ENCODE data around the gene TMCC1. TPM values are rescaled to one million over a fixed set of nuclear protein-coding genes. Genes with fewer than 3 reads are reported as not detected.

Gene TMCC1
- total RNA-seq, 2 donors from 2014 or later: 41.0 to 51.1 TPM

DNA sequence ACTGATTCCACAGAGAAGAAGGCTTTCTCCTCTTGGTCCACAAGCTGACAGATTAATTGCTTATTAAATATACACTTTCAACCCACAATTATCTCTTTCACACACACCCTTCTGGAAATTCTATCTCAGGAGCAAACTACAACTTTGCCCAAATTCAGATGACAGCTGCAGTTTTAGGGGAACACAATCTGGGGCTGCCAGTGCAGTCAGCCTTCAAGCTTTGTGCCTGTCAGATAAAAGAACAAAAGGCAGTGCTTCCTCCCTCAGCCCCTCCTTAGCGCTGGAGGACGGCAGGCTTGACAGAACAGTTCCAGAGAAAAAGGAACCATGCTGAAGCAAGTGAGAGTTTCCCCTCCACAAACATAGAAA, 99.6 kb downstream of the TMCC1 start:
- peak; percentile 70 for DNase-seq
- no peaks in the 10 kb centered on the region for H3K9me3 ChIP-seq (ENCODE audit: control insufficient read depth, low read length)
- peak overlapping the region; percentile 68 for H3K4me3 ChIP-seq (ENCODE audit: low read length)
- Mint-ChIP-seq H3K4me3 (peak overlapping the region; percentile 44), H3K27ac (peak overlapping the region; percentile 56), H3K27me3 (ENCODE audit: insufficient read depth) (no peaks in the 10 kb centered on the region), H3K36me3 (ENCODE audit: low read depth) (peaks cover 3% of the 10 kb centered on the region), H3K9me3 (no peaks in the 10 kb centered on the region), H3K4me1 (peaks cover 29% of the 10 kb centered on the region)
- H3K27ac ChIP-seq (ENCODE audit: low read depth, low read length): peak overlapping the region; percentile 82
- H3K4me1 ChIP-seq (ENCODE audit: control insufficient read depth, insufficient read depth, low read length): peaks cover 9% of the 10 kb centered on the region
- TF ChIP-seq, protein P1, sequence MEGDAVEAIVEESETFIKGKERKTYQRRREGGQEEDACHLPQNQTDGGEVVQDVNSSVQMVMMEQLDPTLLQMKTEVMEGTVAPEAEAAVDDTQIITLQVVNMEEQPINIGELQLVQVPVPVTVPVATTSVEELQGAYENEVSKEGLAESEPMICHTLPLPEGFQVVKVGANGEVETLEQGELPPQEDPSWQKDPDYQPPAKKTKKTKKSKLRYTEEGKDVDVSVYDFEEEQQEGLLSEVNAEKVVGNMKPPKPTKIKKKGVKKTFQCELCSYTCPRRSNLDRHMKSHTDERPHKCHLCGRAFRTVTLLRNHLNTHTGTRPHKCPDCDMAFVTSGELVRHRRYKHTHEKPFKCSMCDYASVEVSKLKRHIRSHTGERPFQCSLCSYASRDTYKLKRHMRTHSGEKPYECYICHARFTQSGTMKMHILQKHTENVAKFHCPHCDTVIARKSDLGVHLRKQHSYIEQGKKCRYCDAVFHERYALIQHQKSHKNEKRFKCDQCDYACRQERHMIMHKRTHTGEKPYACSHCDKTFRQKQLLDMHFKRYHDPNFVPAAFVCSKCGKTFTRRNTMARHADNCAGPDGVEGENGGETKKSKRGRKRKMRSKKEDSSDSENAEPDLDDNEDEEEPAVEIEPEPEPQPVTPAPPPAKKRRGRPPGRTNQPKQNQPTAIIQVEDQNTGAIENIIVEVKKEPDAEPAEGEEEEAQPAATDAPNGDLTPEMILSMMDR (conservative IDR thresholded peaks at IDR 0.05): no peak
- 2% methylated on average over 2 of the region's 2 CpGs; no CpG with 5 or more reads in 1 of the 2 experiments for WGBS, 2 experiments (ENCODE audit: insufficient coverage in 1 of 2, insufficient read length in 1 of 2)
- H3K27me3 ChIP-seq (ENCODE audit: control insufficient read depth, insufficient read depth, low read length, poor library complexity, severe bottlenecking): no peaks in the 10 kb centered on the region
- H3K36me3 ChIP-seq (ENCODE audit: control insufficient read depth, insufficient read depth, low read length): peaks cover 3% of the 10 kb centered on the region
- peak overlapping the region; percentile 32 for H3K9ac ChIP-seq (ENCODE audit: extremely low read depth, low read length, poor library complexity, severe bottlenecking)

DNA sequence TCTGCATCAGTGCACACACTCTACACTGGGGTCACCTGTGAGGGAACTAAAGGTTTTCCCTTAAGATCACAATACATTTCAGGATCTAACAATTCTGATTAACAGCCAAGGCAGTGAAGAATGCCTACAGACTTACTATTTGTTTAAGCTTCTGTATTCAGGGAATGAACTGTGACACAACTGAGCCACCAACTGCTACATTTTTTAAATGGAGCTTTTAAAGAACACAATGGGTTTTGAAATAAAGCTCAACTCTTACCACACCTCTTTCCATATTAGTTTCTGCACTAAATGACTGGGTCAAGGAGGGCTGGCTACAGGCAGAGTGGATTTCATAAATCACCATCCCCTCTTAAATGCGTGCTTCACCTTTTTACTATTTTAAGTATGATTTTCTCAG, 100.2 kb downstream of the TMCC1 start:
- Mint-ChIP-seq H3K27me3 (ENCODE audit: insufficient read depth) (no peaks in the 10 kb centered on the region), H3K9me3 (no peaks in the 10 kb centered on the region), H3K27ac (no peak overlapping the region), H3K36me3 (ENCODE audit: low read depth) (peaks cover 3% of the 10 kb centered on the region), H3K4me3 (peak overlapping the region; percentile 44), H3K4me1 (peaks cover 29% of the 10 kb centered on the region)
- Histone ChIP-seq H3K36me3 (ENCODE audit: control insufficient read depth, insufficient read depth, low read length) (peaks cover 3% of the 10 kb centered on the region), H3K9ac (ENCODE audit: extremely low read depth, low read length, poor library complexity, severe bottlenecking) (no peak overlapping the region), H3K9me3 (ENCODE audit: control insufficient read depth, low read length) (no peaks in the 10 kb centered on the region), H3K4me3 (ENCODE audit: low read length) (peak overlapping the region; percentile 68), H3K4me1 (ENCODE audit: control insufficient read depth, insufficient read depth, low read length) (peaks cover 9% of the 10 kb centered on the region), H3K27ac (ENCODE audit: low read depth, low read length) (peak overlapping the region; percentile 19), H3K27me3 (ENCODE audit: control insufficient read depth, insufficient read depth, low read length, poor library complexity, severe bottlenecking) (no peaks in the 10 kb centered on the region)
- no peak for DNase-seq
- TF ChIP-seq, protein P1 (conservative IDR thresholded peaks at IDR 0.05): no peak
- 75 to 88% methylated on average over 1 of the region's 1 CpG for WGBS, 2 experiments (ENCODE audit: insufficient coverage in 1 of 2, insufficient read length in 1 of 2)

DNA sequence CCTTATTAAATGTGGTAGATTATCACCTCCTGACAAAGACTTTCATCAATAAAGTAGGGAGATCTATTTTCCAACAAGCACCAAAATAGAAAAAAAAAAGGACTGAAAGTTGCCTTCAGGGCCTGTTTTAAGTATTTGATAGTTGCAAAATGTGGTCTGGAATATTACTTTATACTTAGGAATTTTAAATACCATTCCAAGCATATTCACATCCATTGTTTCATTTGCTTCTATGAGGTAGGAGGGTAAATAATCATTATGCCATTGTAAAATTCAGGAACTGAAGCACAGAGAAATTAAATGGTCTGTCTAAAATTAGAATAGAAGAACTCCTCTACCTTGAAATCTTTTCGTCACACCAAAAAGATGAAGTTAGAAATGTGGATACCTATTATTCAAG, 110.0 kb downstream of the TMCC1 start:
- Mint-ChIP-seq H3K27ac (no peak overlapping the region), H3K27me3 (ENCODE audit: insufficient read depth) (no peaks in the 10 kb centered on the region), H3K4me1 (no peaks in the 10 kb centered on the region), H3K4me3 (no peak overlapping the region), H3K36me3 (ENCODE audit: low read depth) (peaks cover 3% of the 10 kb centered on the region), H3K9me3 (no peaks in the 10 kb centered on the region)
- WGBS, 2 experiments (ENCODE audit: insufficient coverage in 1 of 2, insufficient read length in 1 of 2): 93 to 100% methylated on average over 1 of the region's 1 CpG
- H3K4me3 ChIP-seq (ENCODE audit: low read length): no peak overlapping the region
- DNase-seq: no peak
- TF ChIP-seq, protein P1 (conservative IDR thresholded peaks at IDR 0.05): no peak
- H3K9ac ChIP-seq (ENCODE audit: extremely low read depth, low read length, poor library complexity, severe bottlenecking): no peak overlapping the region
- H3K9me3 ChIP-seq (ENCODE audit: control insufficient read depth, low read length): no peaks in the 10 kb centered on the region
- no peaks in the 10 kb centered on the region for H3K27me3 ChIP-seq (ENCODE audit: control insufficient read depth, insufficient read depth, low read length, poor library complexity, severe bottlenecking)
- no peaks in the 10 kb centered on the region for H3K4me1 ChIP-seq (ENCODE audit: control insufficient read depth, insufficient read depth, low read length)
- H3K36me3 ChIP-seq (ENCODE audit: control insufficient read depth, insufficient read depth, low read length): peaks cover 10% of the 10 kb centered on the region
- no peak overlapping the region for H3K27ac ChIP-seq (ENCODE audit: low read depth, low read length)

Measured in endodermal cell (in vitro differentiated cells).